Upper lobe of left lung (tissue), 4 donors: ENCODE results near the gene KCNN2.

Experiments used
- POLR2A ChIP-seq, 4 donors: fragments of 450-650 bp; IDR thresholded peaks; one replicate each; pipeline ENCODE4 v1.5.1; 2016 to 2017; ENCODE audit warnings: antibody characterized with exemption in 4 of 4, mild to moderate bottlenecking in 2 of 4
- TF ChIP-seq, protein P1 (sequence below), 6 experiments: fragments of 450-650 bp in 4 of 6; fragments of 200-600 bp in 2 of 6; sonication (generic) in 2 of 6; IDR thresholded peaks; one replicate each; pipeline ENCODE4 v1.5.1; 2016 to 2019; ENCODE audit warnings: antibody characterized with exemption in 6 of 6

GRCh38 chr5:114380721-114381120, 18.9 kb downstream of the KCNN2 start:
- TF ChIP-seq, protein P1, sequence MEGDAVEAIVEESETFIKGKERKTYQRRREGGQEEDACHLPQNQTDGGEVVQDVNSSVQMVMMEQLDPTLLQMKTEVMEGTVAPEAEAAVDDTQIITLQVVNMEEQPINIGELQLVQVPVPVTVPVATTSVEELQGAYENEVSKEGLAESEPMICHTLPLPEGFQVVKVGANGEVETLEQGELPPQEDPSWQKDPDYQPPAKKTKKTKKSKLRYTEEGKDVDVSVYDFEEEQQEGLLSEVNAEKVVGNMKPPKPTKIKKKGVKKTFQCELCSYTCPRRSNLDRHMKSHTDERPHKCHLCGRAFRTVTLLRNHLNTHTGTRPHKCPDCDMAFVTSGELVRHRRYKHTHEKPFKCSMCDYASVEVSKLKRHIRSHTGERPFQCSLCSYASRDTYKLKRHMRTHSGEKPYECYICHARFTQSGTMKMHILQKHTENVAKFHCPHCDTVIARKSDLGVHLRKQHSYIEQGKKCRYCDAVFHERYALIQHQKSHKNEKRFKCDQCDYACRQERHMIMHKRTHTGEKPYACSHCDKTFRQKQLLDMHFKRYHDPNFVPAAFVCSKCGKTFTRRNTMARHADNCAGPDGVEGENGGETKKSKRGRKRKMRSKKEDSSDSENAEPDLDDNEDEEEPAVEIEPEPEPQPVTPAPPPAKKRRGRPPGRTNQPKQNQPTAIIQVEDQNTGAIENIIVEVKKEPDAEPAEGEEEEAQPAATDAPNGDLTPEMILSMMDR (IDR thresholded peaks at IDR 0.05): no peak
- TF ChIP-seq POLR2A (IDR thresholded peaks at IDR 0.05): no peak
